ENCODE measurements around the gene PAM.

DNA sequence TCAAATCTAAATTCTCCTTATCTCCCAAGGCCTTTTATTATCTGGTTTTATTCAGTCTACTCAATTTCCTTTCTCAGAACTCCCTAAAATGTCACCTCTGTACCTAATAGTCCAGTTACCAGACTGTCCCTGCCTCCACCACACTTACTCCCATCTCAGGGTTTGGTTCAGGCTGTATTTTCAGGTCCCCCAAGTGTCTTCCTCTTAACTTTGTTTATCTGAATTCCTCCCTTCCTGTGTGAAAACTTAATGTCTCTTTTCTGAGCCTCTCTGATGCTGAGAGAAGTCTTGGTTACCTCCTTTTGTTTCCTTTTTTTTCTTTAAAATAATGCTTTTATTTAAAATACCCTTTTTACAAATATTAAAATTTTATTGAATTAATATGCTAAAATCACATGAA lies 133.4 kb downstream of the PAM start:
- TF ChIP-seq GATA3 (IDR thresholded peaks at IDR 0.05; ENCODE audit: low read depth, low read length) (no peak), GATA2 (IDR thresholded peaks at IDR 0.05; ENCODE audit: low read depth, low read length) (no peak)
